Measurements from ENCODE around the gene GPSM1.

Gene GPSM1

GRCh38 chr9:136292026-136292538, 35.3 kb upstream of the GPSM1 start:
- DNase-seq = no peak

- DNase-seq = no peak
Measured at GRCh38 chr9:136292591-136293448, 34.5 kb upstream of the GPSM1 start.

GRCh38 chr9:136293476-136294077, 33.8 kb upstream of the GPSM1 start:
- DNase-seq = no peak

- no peak for DNase-seq
Measured at GRCh38 chr9:136294437-136294836, 32.9 kb upstream of the GPSM1 start.

- no peak for DNase-seq
Measured at GRCh38 chr9:136295055-136295454, 32.3 kb upstream of the GPSM1 start.

- DNase-seq = no peak
Measured at GRCh38 chr9:136295542-136296433, 31.6 kb upstream of the GPSM1 start.

- DNase-seq = no peak
Measured at GRCh38 chr9:136296434-136297015, 30.8 kb upstream of the GPSM1 start.

GRCh38 chr9:136297016-136297691, 30.2 kb upstream of the GPSM1 start:
- no peak for DNase-seq

- DNase-seq = no peak
Measured at GRCh38 chr9:136297766-136298735, 29.3 kb upstream of the GPSM1 start.

- DNase-seq = no peak
Measured at GRCh38 chr9:136299116-136299515, 28.2 kb upstream of the GPSM1 start.

- no peak for DNase-seq
Measured at GRCh38 chr9:136299541-136299940, 27.8 kb upstream of the GPSM1 start.

- no peak for DNase-seq
Measured at GRCh38 chr9:136300016-136300545, 27.3 kb upstream of the GPSM1 start.

- DNase-seq = no peak
Measured at GRCh38 chr9:136300866-136301265, 26.5 kb upstream of the GPSM1 start.

- no peak for DNase-seq
Measured at GRCh38 chr9:136302527-136302926, 24.8 kb upstream of the GPSM1 start.

- no peak for DNase-seq
Measured at GRCh38 chr9:136303066-136303824, 24.1 kb upstream of the GPSM1 start.

GRCh38 chr9:136303825-136304416, 23.4 kb upstream of the GPSM1 start, which contains the start of gene CCDC187:
Gene CCDC187, minus strand, starts transcription at chr9:136304094. Its CDS starts 264 bp downstream, at chr9:136303830.
- DNase-seq = no peak

GRCh38 chr9:136304456-136304855, 22.9 kb upstream of the GPSM1 start:
- DNase-seq = no peak

- no peak for DNase-seq
Measured at GRCh38 chr9:136304981-136305380, 22.4 kb upstream of the GPSM1 start.

- no peak for DNase-seq
Measured at GRCh38 chr9:136305804-136306203, 21.5 kb upstream of the GPSM1 start.

All from activated CD4-positive, CD25-positive, alpha-beta regulatory T cell (primary cell).